A549 (cell line): Measurements from ENCODE around the gene SEMA3B.

Source experiments
- CHD2 ChIP-seq: fragments of 150-350 bp; IDR thresholded peaks from 2 replicates; pipeline ENCODE4 v1.6.1; 2014; ENCODE audit warnings: low read length; ENCODE audit not compliant: partially characterized antibody
- TF ChIP-seq, protein P1 (sequence below): fragments of >200 bp; sonication (Bioruptor Twin); formaldehyde crosslinking; IDR thresholded peaks from 3 replicates; pipeline ENCODE4 v1.5.1; 2016
- TF ChIP-seq, protein P2 (sequence below): fragments of 200-600 bp; sonication (generic); IDR thresholded peaks from 2 replicates; pipeline ENCODE4 v1.6.1; 2016; ENCODE audit warnings: antibody characterized with exemption, mild to moderate bottlenecking, moderate library complexity

DNA sequence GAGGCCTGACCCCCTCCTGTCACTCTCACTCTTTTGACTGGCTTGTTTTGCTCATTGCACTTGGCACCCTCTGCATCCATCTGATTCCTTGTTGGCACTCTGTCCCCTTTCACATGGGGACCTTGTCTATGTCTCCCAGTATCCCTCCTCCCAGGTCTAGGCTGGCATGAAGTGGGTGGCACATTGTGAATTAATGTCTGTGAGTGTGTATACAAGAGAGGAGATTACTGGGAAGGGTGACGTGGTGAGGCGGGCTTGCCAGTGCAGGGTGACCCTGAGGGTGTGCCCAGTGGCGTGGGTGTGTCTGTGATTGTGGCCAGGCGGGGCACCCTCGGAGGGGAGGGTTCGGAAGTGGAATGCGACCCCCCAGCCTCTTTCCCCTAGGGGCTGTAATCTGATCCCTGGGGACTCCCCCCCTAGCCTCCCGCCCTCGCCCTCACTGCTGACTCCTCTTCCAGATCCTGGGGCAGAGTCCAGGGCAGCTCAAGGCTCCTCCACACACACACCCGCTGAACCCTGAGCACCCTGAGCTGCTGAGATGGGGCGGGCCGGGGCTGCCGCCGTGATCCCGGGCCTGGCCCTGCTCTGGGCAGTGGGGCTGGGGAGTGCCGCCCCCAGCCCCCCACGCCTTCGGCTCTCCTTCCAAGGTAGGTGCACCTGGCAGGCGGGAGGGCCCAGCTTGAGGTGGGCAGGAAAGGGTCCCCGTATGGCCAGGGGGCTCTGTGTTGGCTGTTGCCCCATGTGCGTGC, at the start of gene SEMA3B:
- TF ChIP-seq CHD2 = no peak
- TF ChIP-seq, protein P1, sequence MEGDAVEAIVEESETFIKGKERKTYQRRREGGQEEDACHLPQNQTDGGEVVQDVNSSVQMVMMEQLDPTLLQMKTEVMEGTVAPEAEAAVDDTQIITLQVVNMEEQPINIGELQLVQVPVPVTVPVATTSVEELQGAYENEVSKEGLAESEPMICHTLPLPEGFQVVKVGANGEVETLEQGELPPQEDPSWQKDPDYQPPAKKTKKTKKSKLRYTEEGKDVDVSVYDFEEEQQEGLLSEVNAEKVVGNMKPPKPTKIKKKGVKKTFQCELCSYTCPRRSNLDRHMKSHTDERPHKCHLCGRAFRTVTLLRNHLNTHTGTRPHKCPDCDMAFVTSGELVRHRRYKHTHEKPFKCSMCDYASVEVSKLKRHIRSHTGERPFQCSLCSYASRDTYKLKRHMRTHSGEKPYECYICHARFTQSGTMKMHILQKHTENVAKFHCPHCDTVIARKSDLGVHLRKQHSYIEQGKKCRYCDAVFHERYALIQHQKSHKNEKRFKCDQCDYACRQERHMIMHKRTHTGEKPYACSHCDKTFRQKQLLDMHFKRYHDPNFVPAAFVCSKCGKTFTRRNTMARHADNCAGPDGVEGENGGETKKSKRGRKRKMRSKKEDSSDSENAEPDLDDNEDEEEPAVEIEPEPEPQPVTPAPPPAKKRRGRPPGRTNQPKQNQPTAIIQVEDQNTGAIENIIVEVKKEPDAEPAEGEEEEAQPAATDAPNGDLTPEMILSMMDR = no peak
- TF ChIP-seq, protein P2, sequence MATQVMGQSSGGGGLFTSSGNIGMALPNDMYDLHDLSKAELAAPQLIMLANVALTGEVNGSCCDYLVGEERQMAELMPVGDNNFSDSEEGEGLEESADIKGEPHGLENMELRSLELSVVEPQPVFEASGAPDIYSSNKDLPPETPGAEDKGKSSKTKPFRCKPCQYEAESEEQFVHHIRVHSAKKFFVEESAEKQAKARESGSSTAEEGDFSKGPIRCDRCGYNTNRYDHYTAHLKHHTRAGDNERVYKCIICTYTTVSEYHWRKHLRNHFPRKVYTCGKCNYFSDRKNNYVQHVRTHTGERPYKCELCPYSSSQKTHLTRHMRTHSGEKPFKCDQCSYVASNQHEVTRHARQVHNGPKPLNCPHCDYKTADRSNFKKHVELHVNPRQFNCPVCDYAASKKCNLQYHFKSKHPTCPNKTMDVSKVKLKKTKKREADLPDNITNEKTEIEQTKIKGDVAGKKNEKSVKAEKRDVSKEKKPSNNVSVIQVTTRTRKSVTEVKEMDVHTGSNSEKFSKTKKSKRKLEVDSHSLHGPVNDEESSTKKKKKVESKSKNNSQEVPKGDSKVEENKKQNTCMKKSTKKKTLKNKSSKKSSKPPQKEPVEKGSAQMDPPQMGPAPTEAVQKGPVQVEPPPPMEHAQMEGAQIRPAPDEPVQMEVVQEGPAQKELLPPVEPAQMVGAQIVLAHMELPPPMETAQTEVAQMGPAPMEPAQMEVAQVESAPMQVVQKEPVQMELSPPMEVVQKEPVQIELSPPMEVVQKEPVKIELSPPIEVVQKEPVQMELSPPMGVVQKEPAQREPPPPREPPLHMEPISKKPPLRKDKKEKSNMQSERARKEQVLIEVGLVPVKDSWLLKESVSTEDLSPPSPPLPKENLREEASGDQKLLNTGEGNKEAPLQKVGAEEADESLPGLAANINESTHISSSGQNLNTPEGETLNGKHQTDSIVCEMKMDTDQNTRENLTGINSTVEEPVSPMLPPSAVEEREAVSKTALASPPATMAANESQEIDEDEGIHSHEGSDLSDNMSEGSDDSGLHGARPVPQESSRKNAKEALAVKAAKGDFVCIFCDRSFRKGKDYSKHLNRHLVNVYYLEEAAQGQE = no peak
